ENCODE results near the gene APEX2.

Gene APEX2

DNA sequence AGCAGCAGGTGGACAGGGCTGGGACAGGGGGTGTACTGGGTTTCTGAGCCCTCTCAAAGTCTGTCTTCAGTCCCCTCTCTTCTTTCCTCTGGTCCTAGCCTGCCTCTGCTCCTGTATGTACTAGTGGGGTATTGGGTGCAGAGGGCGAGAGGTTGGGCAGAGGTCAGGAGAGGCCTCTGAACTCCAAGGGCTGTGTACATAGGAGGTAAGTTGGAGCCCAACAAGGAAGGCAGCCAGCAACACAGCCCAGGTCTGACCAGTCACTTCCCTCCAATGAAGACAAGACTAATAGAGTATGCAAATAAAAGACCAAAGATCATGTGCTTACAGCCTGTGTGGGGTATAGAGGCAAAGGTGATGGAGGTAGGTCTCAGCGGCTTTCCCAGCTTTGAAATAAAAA lies 6.1 kb upstream of the APEX2 start, which contains the start of gene PFKFB1:
Gene PFKFB1 (minus strand): TSS at position 90 of the 400 bp plus-strand sequence. CDS start 181 bp downstream, outside the sequence.
- peaks cover 40% of the 10 kb centered on the region for H3K27me3 Mint-ChIP-seq (ENCODE audit: low read depth, poor library complexity)
- H3K9me3 Mint-ChIP-seq = peaks cover 37% of the 10 kb centered on the region
- H3K27ac Mint-ChIP-seq = no peak within 1 kb of the TSS
- H3K4me3 Mint-ChIP-seq = no peak within 1 kb of the TSS
- TF ChIP-seq CTCF (IDR thresholded peaks at IDR 0.05) = no peak
- no peaks in the 10 kb centered on the region for H3K36me3 Mint-ChIP-seq (ENCODE audit: low read depth)
- peaks cover 1% of the 10 kb centered on the region for H3K4me1 Mint-ChIP-seq
- no peak for DNase-seq

DNA sequence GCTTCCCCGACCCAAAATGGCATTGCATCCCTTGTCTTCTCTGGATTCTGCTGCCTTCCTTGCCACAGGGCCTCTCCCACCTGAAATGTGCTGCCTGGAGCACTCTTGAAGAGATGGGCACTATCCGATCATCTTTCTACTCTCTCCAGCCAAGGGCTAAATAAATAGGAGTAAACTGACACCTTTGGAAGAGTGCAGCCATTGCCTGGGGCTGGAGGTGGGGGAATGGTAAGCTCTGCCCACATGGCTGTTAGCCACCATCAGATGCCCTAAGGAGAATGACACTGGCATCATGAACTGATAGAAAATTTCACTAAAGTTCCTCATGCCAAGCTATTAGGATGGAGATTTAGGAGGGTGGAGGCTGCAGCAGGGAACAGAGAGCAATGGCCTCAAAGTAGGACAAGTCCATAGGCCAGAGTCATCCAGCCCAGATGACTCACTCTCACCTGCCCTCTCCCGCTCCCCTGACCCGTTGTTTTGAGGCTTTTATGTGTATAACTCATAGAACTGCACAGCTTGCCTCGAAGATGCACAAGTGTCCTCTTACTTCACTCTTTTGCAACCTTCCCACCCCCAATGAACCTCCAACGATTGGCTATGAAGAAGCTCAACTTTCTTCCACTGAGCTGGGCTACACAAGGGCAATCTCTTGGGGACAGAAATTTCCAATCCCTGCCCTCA lies 5.4 kb upstream of the APEX2 start:
- Mint-ChIP-seq H3K9me3 (peaks cover 42% of the 10 kb centered on the region), H3K4me3 (no peak overlapping the region), H3K36me3 (ENCODE audit: low read depth) (no peaks in the 10 kb centered on the region), H3K27ac (no peak overlapping the region), H3K27me3 (ENCODE audit: low read depth, poor library complexity) (peaks cover 39% of the 10 kb centered on the region), H3K4me1 (peaks cover 4% of the 10 kb centered on the region)
- TF ChIP-seq CTCF (IDR thresholded peaks at IDR 0.05) = no peak
- no peak for DNase-seq

GRCh38 chrX:54995621-54996020 lies 4.5 kb upstream of the APEX2 start:
- H3K4me3 Mint-ChIP-seq = no peak overlapping the region
- H3K27me3 Mint-ChIP-seq (ENCODE audit: low read depth, poor library complexity) = peaks cover 35% of the 10 kb centered on the region
- no peak overlapping the region for H3K27ac Mint-ChIP-seq
- peaks cover 8% of the 10 kb centered on the region for H3K4me1 Mint-ChIP-seq
- peaks cover 45% of the 10 kb centered on the region for H3K9me3 Mint-ChIP-seq
- no peak for DNase-seq
- H3K36me3 Mint-ChIP-seq (ENCODE audit: low read depth) = no peaks in the 10 kb centered on the region
- no peak for TF ChIP-seq CTCF (IDR thresholded peaks at IDR 0.05)

DNA sequence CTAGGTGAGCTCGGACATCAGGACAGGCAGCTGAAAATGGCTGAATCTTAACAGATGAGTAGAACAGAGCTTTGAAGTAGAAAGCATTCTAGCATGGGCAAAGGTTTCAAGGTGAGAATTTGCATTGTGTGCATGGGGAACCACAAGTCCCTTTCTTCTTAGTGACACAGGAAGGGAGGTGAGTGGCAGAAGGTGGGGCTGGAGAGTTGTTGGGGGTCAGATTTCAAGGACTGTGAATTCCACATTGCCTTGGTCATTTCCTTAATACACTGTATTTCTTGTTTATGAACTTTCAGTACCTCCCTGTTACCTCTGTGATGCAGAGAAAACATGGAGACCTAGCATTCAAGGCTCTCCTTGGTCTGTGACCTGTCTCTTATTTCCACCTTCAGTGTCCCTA lies 4.1 kb downstream of the APEX2 start:
- no peak for DNase-seq
- Mint-ChIP-seq H3K27me3 (ENCODE audit: low read depth, poor library complexity) (no peaks in the 10 kb centered on the region), H3K4me1 (peaks cover 15% of the 10 kb centered on the region), H3K27ac (no peak overlapping the region), H3K9me3 (peaks cover 66% of the 10 kb centered on the region), H3K36me3 (ENCODE audit: low read depth) (peaks cover 22% of the 10 kb centered on the region), H3K4me3 (no peak overlapping the region)
- no peak for TF ChIP-seq CTCF (IDR thresholded peaks at IDR 0.05)

GRCh38 chrX:55005256-55005655 lies 5.1 kb downstream of the APEX2 start:
- no peak for TF ChIP-seq CTCF (IDR thresholded peaks at IDR 0.05)
- H3K36me3 Mint-ChIP-seq (ENCODE audit: low read depth) = peaks cover 22% of the 10 kb centered on the region
- DNase-seq = no peak
- H3K27me3 Mint-ChIP-seq (ENCODE audit: low read depth, poor library complexity) = no peaks in the 10 kb centered on the region
- H3K4me1 Mint-ChIP-seq = peaks cover 13% of the 10 kb centered on the region
- H3K27ac Mint-ChIP-seq = no peak overlapping the region
- no peak overlapping the region for H3K4me3 Mint-ChIP-seq
- H3K9me3 Mint-ChIP-seq = peaks cover 60% of the 10 kb centered on the region

Measured in nephron progenitor cell (in vitro differentiated cells).